K562 (cell line): ENCODE data around the gene PPP1R3E. TPM values are rescaled to one million over a fixed set of nuclear protein-coding genes. Genes with fewer than 3 reads are reported as not detected.

Experiments
- ATAC-seq: fragments of 200-7000 bp; cut with Tn5 transposase; 3 replicates; pipeline ENCODE4 v1.9.1; 2020; ENCODE audit warnings: moderate library complexity
- BruUV-seq: library from RNA; stranded (reverse); fragments of 400-500 nt; replicated peaks from 2 replicates; lab custom pipeline; 2021; lab: Mats Ljungman, UMichigan
- CTCF ChIA-PET: fragments of 300-600 bp; formaldehyde crosslinking; extraction: SDS; loops from one replicate; lab custom pipeline; 2021; ENCODE audit warnings: low intra/inter-chr PET ratio; lab: Yijun Ruan, JAX
- POLR2A ChIA-PET: fragments of 300-600, 350-650 bp; sonication (Branson Sonifier 250); formaldehyde crosslinking; extraction: SDS; loops from one replicate; lab custom pipeline; 2021; ENCODE audit warnings: antibody characterized with exemption, inconsistent platforms; lab: Yijun Ruan, JAX
- DNase-seq, 4 experiments: peaks; one replicate each; pipeline versions ENCODE4 v3.0.0 to v3.0.0-alpha.2; 2011 to 2018; ENCODE audit warnings: low spot score in 3 of 4, mixed read lengths in 3 of 4; ENCODE audit errors: extremely low read depth in 1 of 4
- FAIRE-seq: peaks from 2 replicates; lab custom pipeline; 2011; peaks lifted over from hg19 to GRCh38; lab: Jason Lieb, UNC
- H2AFZ ChIP-seq: 2 replicates; pipeline ENCODE4 v1.6.0; 2011; ENCODE audit warnings: low read depth, low read length, control low read depth, inconsistent platforms
- H3K27ac ChIP-seq: fragments of 200-600 bp; 3 replicates; pipeline ENCODE4 v1.8.0; 2011; ENCODE audit warnings: low read depth, mild to moderate bottlenecking, control low read depth, inconsistent platforms, low read length, moderate library complexity, mixed read lengths; ENCODE audit errors: extremely low read depth
- H3K27me3 ChIP-seq, 2 experiments: fragments of 300-600 bp in 1 of 2; 2 replicates in 1 of 2; 3 replicates in 1 of 2; pipeline versions ENCODE4 v1.6.0 to v1.8.0; 2011; ENCODE audit warnings: inconsistent platforms in 2 of 2, low read length in 2 of 2, mild to moderate bottlenecking in 1 of 2, mixed read lengths in 1 of 2, moderate library complexity in 1 of 2; ENCODE audit not compliant: control insufficient read depth in 2 of 2, insufficient read depth in 2 of 2
- H3K36me3 ChIP-seq: fragments of 300-600 bp; 3 replicates; pipeline ENCODE4 v1.8.0; 2011; ENCODE audit warnings: mild to moderate bottlenecking, low read length, inconsistent platforms; ENCODE audit not compliant: control insufficient read depth, insufficient read depth
- H3K4me1 ChIP-seq, 2 experiments: fragments of 200-600 bp in 1 of 2; replicated peaks in 1 of 2; 2 replicates in 1 of 2; 3 replicates in 1 of 2; pipeline versions ENCODE4 v1.5.1 to v1.8.0; 2011; ENCODE audit warnings: inconsistent platforms in 2 of 2, low read length in 2 of 2, mild to moderate bottlenecking in 1 of 2, mixed read lengths in 1 of 2, moderate library complexity in 1 of 2; ENCODE audit not compliant: control insufficient read depth in 2 of 2, insufficient read depth in 2 of 2
- H3K4me2 ChIP-seq: 2 replicates; pipeline ENCODE4 v1.6.1; 2011; ENCODE audit warnings: low read length, control low read depth, inconsistent platforms, mixed read lengths; ENCODE audit not compliant: insufficient read depth
- H3K4me3 ChIP-seq: fragments of 200-600 bp; sonication (generic), shearing (Covaris generic); 2 replicates; pipeline ENCODE4 v1.5.1; 2016; ENCODE audit warnings: control low read depth, inconsistent platforms
- H3K79me2 ChIP-seq: fragments of 200-600 bp; 3 replicates; pipeline ENCODE4 v1.8.0; 2011; ENCODE audit warnings: low read length, inconsistent platforms; ENCODE audit not compliant: control insufficient read depth, insufficient read depth
- H3K9ac ChIP-seq, 2 experiments: 2 replicates each; pipeline versions ENCODE4 v1.6.0 to v1.6.1; 2011; ENCODE audit warnings: low read depth in 2 of 2, low read length in 2 of 2, control low read depth in 1 of 2, inconsistent platforms in 1 of 2, mild to moderate bottlenecking in 1 of 2, mixed read lengths in 1 of 2; ENCODE audit not compliant: insufficient read depth in 1 of 2
- H3K9me1 ChIP-seq: one replicate; pipeline ENCODE4 v1.6.0; 2011; ENCODE audit warnings: inconsistent platforms, mild to moderate bottlenecking, low read length, moderate library complexity; ENCODE audit not compliant: control insufficient read depth, insufficient read depth
- H3K9me3 ChIP-seq: replicated peaks from 2 replicates; pipeline ENCODE4 v1.5.1; 2011; ENCODE audit warnings: low read depth, low read length, inconsistent platforms; ENCODE audit not compliant: control insufficient read depth, insufficient read depth
- H4K20me1 ChIP-seq: replicated peaks from 2 replicates; pipeline ENCODE4 v1.6.1; 2011; ENCODE audit warnings: low read length, inconsistent platforms, mixed read lengths; ENCODE audit not compliant: control insufficient read depth, insufficient read depth
- CHD1 ChIP-seq: fragments of 200-600 bp; sonication (generic); IDR thresholded peaks from one replicate; pipeline ENCODE4 v1.6.1; 2012; ENCODE audit warnings: mild to moderate bottlenecking, moderate library complexity, low read length, inconsistent platforms
- DPF2 ChIP-seq: fragments of 450-650 bp; IDR thresholded peaks from 2 replicates; pipeline ENCODE4 v1.6.1; 2016
- FOXA3 ChIP-seq, 2 experiments: fragments of 450-650 bp in 1 of 2; sonication (generic) in 1 of 2; formaldehyde crosslinking; IDR thresholded peaks in 1 of 2; conservative IDR thresholded peaks in 1 of 2; 2 replicates each; pipeline versions ENCODE4 v1.4.0 to v1.8.0; 2020 to 2022; ENCODE audit warnings: mild to moderate bottlenecking in 2 of 2, missing genetic modification reagents in 1 of 2
- FOXO4 ChIP-seq: fragments of 450-650 bp; formaldehyde crosslinking; IDR thresholded peaks from 2 replicates; pipeline ENCODE4 v1.4.0; 2020; ENCODE audit warnings: mild to moderate bottlenecking, moderate library complexity
- HDAC2 ChIP-seq: fragments of 450-650 bp; IDR thresholded peaks from 2 replicates; pipeline ENCODE4 v1.6.1; 2016; ENCODE audit warnings: mild to moderate bottlenecking
- KAT7 ChIP-seq: sonication (generic); formaldehyde crosslinking; IDR thresholded peaks from 2 replicates; pipeline ENCODE4 v1.8.0; 2022; ENCODE audit warnings: missing genetic modification reagents, mild to moderate bottlenecking, borderline replicate concordance
- MCM2 ChIP-seq: fragments of 450-650 bp; IDR thresholded peaks from 2 replicates; pipeline ENCODE4 v1.6.1; 2017; ENCODE audit warnings: low read depth, mild to moderate bottlenecking
- NCOA4 ChIP-seq: fragments of 450-650 bp; IDR thresholded peaks from 2 replicates; pipeline ENCODE4 v1.6.1; 2018; ENCODE audit warnings: mild to moderate bottlenecking; ENCODE audit not compliant: partially characterized antibody
- PKNOX1 ChIP-seq: fragments of 450-650 bp; IDR thresholded peaks from 2 replicates; pipeline ENCODE4 v1.6.1; 2016
- SUPT5H ChIP-seq: fragments of 450-650 bp; IDR thresholded peaks from 2 replicates; pipeline ENCODE4 v1.6.1; 2016
- TAF15 ChIP-seq: fragments of 200-400 bp; formaldehyde crosslinking; IDR thresholded peaks from 2 replicates; pipeline ENCODE4 v1.6.1; 2017; ENCODE audit warnings: mild to moderate bottlenecking, low read depth, low read length, moderate library complexity
- ZEB2 ChIP-seq: fragments of 450-650 bp; IDR thresholded peaks from 2 replicates; pipeline ENCODE4 v1.6.1; 2016
- ZNF431 ChIP-seq: sonication (generic); formaldehyde crosslinking; IDR thresholded peaks from 2 replicates; pipeline ENCODE4 v1.8.0; 2022; ENCODE audit warnings: mild to moderate bottlenecking, missing genetic modification reagents
- WGBS: fragments of 100-300 bp; shearing (Covaris generic); methylation state at CpG from one replicate; pipeline ENCODE4 v1.1.6; 2016; ENCODE audit warnings: low coverage, mixed read lengths; ENCODE audit not compliant: insufficient coverage; ENCODE audit errors: missing lambda C conversion rate; 5-methylcytosine and 5-hydroxymethylcytosine counted together
- in situ Hi-C: fragments of 300-500 bp; cut with MboI; formaldehyde crosslinking; loops from 4 replicates; pipeline ENCODE4 v1.15.0; 2018; ENCODE audit warnings: inconsistent platforms, mixed read lengths
- intact Hi-C: fragments of 100-400 bp; cut with micrococcal nuclease; formaldehyde crosslinking; loops from 2 replicates; pipeline ENCODE4 v1.14.2; 2022
- polyA plus RNA-seq, 8 experiments: library from polyadenylated mRNA; depleted of rRNA in 4 of 8; stranded (reverse) in 5 of 8; unstranded in 3 of 8; fragments of >200 nt; fragmentation: Nextera tagmentation in 2 of 8; fragmentation: Illumina TruSeq in 1 of 8; extraction: Ambion mirVana in 2 of 8; extraction: Trizol in 1 of 8; gene quantifications; 2 replicates each; pipeline versions ENCODE4 v1.2.1 to v1.2.3, GENCODE V29; 2011 to 2014; ENCODE audit warnings: inconsistent platforms in 1 of 8, missing spikeins in 1 of 8
- total RNA-seq, 7 experiments: library from RNA; depleted of rRNA in 6 of 7; stranded (reverse); fragments of >200 nt in 6 of 7; fragmentation: Illumina TruSeq in 2 of 7; extraction: Trizol in 2 of 7; gene quantifications; 2 replicates each; pipeline versions ENCODE4 v1.2.1 to v1.2.3, GENCODE V29; 2011 to 2021; ENCODE audit warnings: low replicate concordance in 1 of 7
- TF ChIP-seq, protein P1 (sequence below), 2 experiments: IDR thresholded peaks in 1 of 2; conservative IDR thresholded peaks in 1 of 2; 2 replicates each; pipeline ENCODE4 v1.6.1; 2016; ENCODE audit warnings: low read depth in 2 of 2, mild to moderate bottlenecking in 1 of 2, missing compliant biosample characterization in 1 of 2, missing genetic modification characterization in 1 of 2, moderate library complexity in 1 of 2
- TF ChIP-seq, protein P2 (sequence below): fragments of 450-650 bp; IDR thresholded peaks from one replicate; pipeline ENCODE4 v1.6.1; 2018; ENCODE audit warnings: mild to moderate bottlenecking, moderate library complexity; ENCODE audit not compliant: partially characterized antibody

PPP1R3E gene
- total and polyA plus RNA-seq, 9 of the 15 experiments (the other 6 are each of a cell fraction or from before 2014, with no cell fraction given), result 3.2 to 18.4 (median 7.6) TPM

DNA sequence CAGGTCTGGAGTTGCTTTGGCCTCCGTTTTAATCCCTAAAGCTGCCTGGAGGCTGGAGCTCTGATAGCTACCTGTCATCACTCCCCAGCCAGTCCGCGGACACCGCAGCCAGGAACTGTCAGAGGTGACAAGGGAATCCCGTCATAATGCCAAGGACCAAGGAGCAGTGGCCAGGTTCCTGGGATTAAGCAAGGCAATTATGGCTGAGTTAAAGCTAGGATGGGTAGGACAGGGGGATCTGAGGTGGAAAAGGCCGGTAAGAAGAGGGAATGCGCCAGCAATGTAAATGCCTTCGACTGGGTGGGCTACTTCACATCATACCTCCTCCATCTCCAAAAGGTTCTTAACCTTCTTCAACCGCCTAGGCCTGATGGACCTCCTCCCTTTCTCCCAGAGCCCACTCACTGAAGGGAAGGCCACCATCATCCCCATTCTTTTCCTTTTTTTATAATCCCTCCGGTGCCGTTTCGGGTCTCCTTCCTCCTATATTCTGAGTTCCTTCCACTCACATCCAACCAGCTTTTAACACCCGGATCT is 1.9 kb downstream of the PPP1R3E start:
- Histone ChIP-seq H3K4me1 (peaks cover 17 to 26% of the 10 kb centered on the region in 2 experiments), H3K4me2 (peak overlapping the region; percentile 100), H3K9me3 (no peaks in the 10 kb centered on the region), H3K79me2 (peaks cover 16% of the 10 kb centered on the region), H3K36me3 (peaks cover 23% of the 10 kb centered on the region; the same call in 2 of the 3 replicates), H3K9me1 (no peaks in the 10 kb centered on the region), H3K9ac (peak overlapping the region; percentile 90 to 93), H3K27me3 (no peaks in the 10 kb centered on the region), H3K4me3 (peak overlapping the region; percentile 67), H2AFZ (peak overlapping the region; percentile 77), H4K20me1 (no peaks in the 10 kb centered on the region), H3K27ac (peak overlapping the region; percentile 95)
- POLR2A ChIA-PET, result interaction anchor here (0.6 to 2.8 kb wide), 10 partner anchors 8 to 256 kb away, joined by 3 to 29 read pairs (median 4); partner anchors contain the start of genes C14orf119, HOMEZ and PABPN1
- no peak for ATAC-seq
- 1% methylated on average over 9 of the region's 13 CpGs for WGBS
- peak in 2 of 4 experiments; percentile 32 to 55 for DNase-seq
- intact Hi-C loops (loop anchor here (2.0 to 5.0 kb wide), 3 partner anchors 14 to 178 kb away; partner anchors contain the start of gene HOMEZ), in situ Hi-C loops (no loop called here)
- CTCF ChIA-PET, result interaction anchor here (1.0 to 5.9 kb wide), 4 partner anchors 35 to 232 kb away, joined by 3 to 58 read pairs (median 30); no protein-coding TSS in a partner anchor
- TSS peak; percentile 66 for BruUV-seq
- peak; percentile 46 for FAIRE-seq
- no peak for TF ChIP-seq TAF15
- TF ChIP-seq NCOA4, result peak; percentile 20
- no peak for TF ChIP-seq MCM2
- TF ChIP-seq, protein P1, sequence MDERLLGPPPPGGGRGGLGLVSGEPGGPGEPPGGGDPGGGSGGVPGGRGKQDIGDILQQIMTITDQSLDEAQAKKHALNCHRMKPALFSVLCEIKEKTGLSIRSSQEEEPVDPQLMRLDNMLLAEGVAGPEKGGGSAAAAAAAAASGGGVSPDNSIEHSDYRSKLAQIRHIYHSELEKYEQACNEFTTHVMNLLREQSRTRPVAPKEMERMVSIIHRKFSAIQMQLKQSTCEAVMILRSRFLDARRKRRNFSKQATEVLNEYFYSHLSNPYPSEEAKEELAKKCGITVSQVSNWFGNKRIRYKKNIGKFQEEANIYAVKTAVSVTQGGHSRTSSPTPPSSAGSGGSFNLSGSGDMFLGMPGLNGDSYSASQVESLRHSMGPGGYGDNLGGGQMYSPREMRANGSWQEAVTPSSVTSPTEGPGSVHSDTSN (CRISPR knock-in tag; IDR thresholded peaks at IDR 0.05; ENCODE audit: low read depth), result no peak
- TF ChIP-seq, protein P1 (tag; conservative IDR thresholded peaks at IDR 0.05; ENCODE audit: low read depth), result peak; percentile 68
- TF ChIP-seq DPF2, result 0 out of 2 replicates have a peak, but pooled peaks have one; percentile 6
- TF ChIP-seq FOXA3 (CRISPR knock-in tag; conservative IDR thresholded peaks at IDR 0.05 in 1 of 2, IDR thresholded peaks at IDR 0.05 in 1 of 2), result 0 out of 4 replicates have a peak, but pooled peaks of 1 of the 2 experiments have one; percentile 39
- TF ChIP-seq CHD1, result peak; percentile 55
- peak; percentile 63; the same call in 1 of the 2 replicates for TF ChIP-seq FOXO4 (CRISPR knock-in tag)
- 0 out of 2 replicates have a peak, but pooled peaks have one; percentile 21 for TF ChIP-seq SUPT5H
- TF ChIP-seq ZEB2, result 0 out of 2 replicates have a peak, but pooled peaks have one; percentile 10
- TF ChIP-seq PKNOX1, result peak; percentile 58
- TF ChIP-seq KAT7 (CRISPR knock-in tag), result 0 out of 2 replicates have a peak, but pooled peaks have one; percentile 10
- TF ChIP-seq, protein P2, sequence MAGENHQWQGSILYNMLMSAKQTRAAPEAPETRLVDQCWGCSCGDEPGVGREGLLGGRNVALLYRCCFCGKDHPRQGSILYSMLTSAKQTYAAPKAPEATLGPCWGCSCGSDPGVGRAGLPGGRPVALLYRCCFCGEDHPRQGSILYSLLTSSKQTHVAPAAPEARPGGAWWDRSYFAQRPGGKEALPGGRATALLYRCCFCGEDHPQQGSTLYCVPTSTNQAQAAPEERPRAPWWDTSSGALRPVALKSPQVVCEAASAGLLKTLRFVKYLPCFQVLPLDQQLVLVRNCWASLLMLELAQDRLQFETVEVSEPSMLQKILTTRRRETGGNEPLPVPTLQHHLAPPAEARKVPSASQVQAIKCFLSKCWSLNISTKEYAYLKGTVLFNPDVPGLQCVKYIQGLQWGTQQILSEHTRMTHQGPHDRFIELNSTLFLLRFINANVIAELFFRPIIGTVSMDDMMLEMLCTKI, result no peak
- TF ChIP-seq ZNF431, result no peak
- TF ChIP-seq HDAC2, result no peak
